Stomach smooth muscle (tissue), 2 donors: Measurements from ENCODE around the gene ZC3H12D.
A peak's percentile ranks its signal among the peaks of the same experiment; 100 is the strongest.
"Not testable (repeated sequence)": the region's sequence is repeated elsewhere in the genome, so short reads cannot be mapped to it uniquely, and the experiment has no call there.

ENCODE experiments used
- H3K27ac ChIP-seq: one replicate; pipeline ENCODE4 v1.7.0; 2013; ENCODE audit warnings: mild to moderate bottlenecking, low read length, inconsistent platforms
- H3K27me3 ChIP-seq, 2 donors: one replicate each; pipeline ENCODE4 v1.7.0; 2013; ENCODE audit warnings: low read length in 2 of 2; ENCODE audit not compliant: insufficient read depth in 2 of 2, control insufficient read depth in 1 of 2
- H3K36me3 ChIP-seq, 2 donors: one replicate each; pipeline ENCODE4 v1.7.0; 2013; ENCODE audit warnings: low read length in 2 of 2; ENCODE audit not compliant: control insufficient read depth in 2 of 2, insufficient read depth in 2 of 2
- H3K4me1 ChIP-seq: one replicate; pipeline ENCODE4 v1.7.0; 2013; ENCODE audit warnings: low read length; ENCODE audit not compliant: control insufficient read depth, insufficient read depth
- H3K4me3 ChIP-seq, 2 donors: one replicate each; pipeline ENCODE4 v1.7.0; 2013; ENCODE audit warnings: low read length in 2 of 2
- H3K9ac ChIP-seq, 2 donors: one replicate each; pipeline ENCODE4 v1.7.0; 2013; ENCODE audit warnings: low read length in 2 of 2, mild to moderate bottlenecking in 1 of 2
- H3K9me3 ChIP-seq, 2 donors: one replicate each; pipeline ENCODE4 v1.7.0; 2013; ENCODE audit warnings: low read length in 2 of 2; ENCODE audit not compliant: control insufficient read depth in 2 of 2
- donor health status: healthy.
- donor health status: Pancreatic carcinoma.

The ZC3H12D gene

DNA sequence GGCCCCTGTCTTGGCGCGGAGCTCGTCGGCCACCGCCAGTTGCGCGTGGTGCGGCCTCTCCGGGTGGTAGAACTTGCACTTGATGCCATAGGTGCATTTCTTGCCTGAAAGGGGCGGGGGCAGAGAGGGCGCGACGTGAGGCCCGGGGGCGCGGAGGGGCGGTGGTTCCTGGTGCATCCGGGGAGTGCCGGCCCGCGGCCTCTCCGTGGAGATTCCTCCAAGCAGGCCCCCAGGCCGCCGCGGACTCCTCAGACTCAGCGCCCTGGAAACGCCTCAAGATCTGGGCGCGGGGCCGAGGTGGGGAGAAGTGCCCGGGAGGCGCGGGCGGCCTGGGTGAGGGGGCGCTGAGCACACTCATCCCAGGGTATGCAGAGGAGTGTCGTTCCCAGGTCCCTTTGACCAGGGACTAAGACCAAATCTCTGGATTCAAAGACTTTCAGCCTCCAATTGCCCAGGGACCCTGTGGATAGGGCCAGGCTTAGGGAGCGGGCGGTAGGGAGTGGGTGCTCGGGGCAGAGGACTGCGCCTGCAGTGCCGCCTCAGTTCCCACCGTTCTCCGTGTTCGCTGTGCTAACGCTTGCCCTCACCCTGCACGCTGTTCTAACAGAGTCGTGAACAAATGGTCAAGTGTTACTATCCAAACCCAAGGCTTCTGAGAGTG, 33.3 kb downstream of the ZC3H12D start:
- Histone ChIP-seq H3K4me3 (peak overlapping the region in 1 of 2 donors; percentile 73), H3K36me3 (no peaks in the 10 kb centered on the region), H3K9me3 (no peaks in the 10 kb centered on the region), H3K4me1 (peaks cover 46% of the 10 kb centered on the region), H3K27ac (no peak overlapping the region), H3K9ac (no peak overlapping the region), H3K27me3 (peaks cover 0 to 4% of the 10 kb centered on the region in 2 donors)

DNA sequence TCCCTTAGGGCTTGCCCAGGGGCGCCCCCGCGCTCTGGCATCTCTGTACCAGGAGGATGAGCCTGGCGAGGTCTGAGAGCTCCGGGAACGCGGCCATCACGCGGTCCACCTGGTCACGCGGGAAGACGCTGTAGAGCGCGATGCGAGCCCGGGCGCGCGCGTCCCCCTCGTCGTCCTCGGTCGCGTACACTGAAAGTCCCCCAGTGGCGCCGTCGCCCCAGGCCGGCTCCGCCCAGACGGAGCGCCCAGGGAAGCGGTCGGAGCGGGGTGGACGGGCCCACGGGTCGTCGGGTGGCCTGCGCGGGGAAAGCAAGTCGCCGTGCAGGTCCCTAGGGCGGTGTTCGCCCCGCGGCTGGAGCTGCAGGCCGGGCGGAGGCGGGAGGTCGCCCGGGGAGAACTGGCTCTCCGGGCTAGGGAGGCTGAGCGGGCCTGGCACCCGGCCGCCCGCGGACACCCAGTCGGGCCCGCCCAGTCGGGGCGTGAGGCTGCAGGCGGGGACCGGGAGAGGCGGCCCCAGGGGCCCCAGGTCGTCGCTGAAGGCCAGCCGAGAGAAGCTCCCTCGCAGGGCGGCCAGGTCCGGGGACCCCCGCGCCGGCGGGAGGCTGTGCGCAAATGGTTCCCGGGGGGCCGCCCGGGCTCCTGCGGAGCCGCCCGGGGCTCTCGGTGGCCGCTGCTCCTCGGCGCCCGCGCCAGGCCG, 34.0 kb downstream of the ZC3H12D start:
- Histone ChIP-seq H3K27ac (no peak overlapping the region), H3K9ac (peak overlapping the region in 1 of 2 donors; percentile 39), H3K4me3 (peak overlapping the region; percentile 51 to 73), H3K36me3 (no peaks in the 10 kb centered on the region), H3K27me3 (peaks cover 0 to 4% of the 10 kb centered on the region in 2 donors), H3K9me3 (no peaks in the 10 kb centered on the region), H3K4me1 (peaks cover 46% of the 10 kb centered on the region)

DNA sequence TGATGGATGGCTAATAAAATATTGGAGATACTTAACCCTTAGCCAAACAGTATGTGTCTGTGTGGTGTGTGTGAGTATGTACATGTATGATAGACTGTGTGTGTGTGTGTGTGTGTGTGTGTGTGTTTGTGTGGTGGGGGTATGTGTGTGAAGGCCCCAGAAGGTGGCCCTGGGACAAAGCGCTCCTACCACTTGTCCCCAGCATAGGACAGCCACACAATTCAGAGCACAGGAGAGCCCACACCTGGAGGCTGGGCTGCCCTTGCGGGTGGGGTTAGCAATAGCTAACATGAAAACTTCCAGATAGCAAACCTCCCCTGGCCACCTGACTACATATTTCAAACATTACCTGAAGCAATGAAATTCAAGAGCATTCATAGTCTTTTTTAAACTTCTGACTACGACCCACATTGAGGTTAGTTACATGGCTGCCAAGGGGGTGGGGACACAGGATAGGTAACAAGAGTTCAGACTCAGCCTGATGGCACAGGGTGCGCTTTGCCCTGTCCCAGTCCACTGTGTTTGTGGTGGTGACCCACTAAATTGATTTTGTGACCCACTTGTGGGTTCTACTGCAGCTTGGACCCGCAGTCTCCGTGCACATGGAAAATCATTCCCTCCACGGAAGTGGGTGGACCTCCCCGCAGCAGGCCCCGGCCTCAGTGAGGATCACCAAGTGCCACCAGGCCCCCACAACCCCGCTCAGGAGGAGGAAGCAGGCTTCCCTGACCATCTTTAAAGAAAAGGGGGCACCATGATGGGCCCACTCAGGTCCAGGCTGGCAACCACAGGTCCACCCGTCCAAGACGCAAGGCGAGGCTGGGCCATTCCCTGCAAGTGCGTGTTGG, 34.8 kb downstream of the ZC3H12D start:
- peaks cover 0 to 4% of the 10 kb centered on the region in 2 donors for H3K27me3 ChIP-seq
- H3K9ac ChIP-seq: peak overlapping the region in 1 of 2 donors; percentile 39
- no peak overlapping the region for H3K27ac ChIP-seq
- no peaks in the 10 kb centered on the region for H3K9me3 ChIP-seq
- H3K36me3 ChIP-seq: no peaks in the 10 kb centered on the region
- H3K4me3 ChIP-seq: peak overlapping the region; percentile 51 to 73
- peaks cover 41% of the 10 kb centered on the region for H3K4me1 ChIP-seq

DNA sequence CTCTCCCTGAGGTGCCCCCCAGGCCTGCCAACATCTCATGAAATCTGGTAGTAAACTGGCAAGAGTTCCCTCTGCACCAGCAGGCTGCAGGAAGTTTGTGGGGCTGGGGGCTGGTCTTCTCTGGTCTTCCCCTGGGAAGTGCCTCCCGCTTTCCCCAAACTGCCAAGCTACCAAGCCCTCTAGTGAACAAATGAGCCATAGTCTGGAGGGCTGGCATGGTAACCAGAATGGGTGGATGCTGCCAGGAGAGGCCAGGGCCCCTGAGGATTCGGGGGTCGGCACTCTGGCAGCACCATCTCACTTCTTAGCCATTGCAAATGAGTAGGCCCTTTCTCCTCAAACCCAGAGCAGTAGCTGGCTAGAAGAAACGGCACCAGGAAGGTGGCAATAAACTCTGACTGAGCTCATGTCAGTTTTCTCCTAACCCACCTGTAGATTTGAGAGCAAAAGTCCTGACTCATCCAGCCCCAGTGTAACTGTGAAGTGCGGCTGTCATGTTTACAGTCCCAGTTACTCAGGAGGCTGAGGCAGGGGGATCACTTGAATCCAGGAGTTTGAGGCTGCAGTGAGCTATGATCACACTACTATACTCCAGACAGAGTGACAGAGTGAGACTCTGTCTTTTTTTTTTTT, 35.9 kb downstream of the ZC3H12D start:
- Histone ChIP-seq H3K9me3 (no peaks in the 10 kb centered on the region), H3K9ac (no peak overlapping the region), H3K27me3 (peaks cover 0 to 4% of the 10 kb centered on the region in 2 donors), H3K36me3 (no peaks in the 10 kb centered on the region), H3K27ac (no peak overlapping the region), H3K4me1 (peaks cover 29% of the 10 kb centered on the region), H3K4me3 (no peak overlapping the region)

DNA sequence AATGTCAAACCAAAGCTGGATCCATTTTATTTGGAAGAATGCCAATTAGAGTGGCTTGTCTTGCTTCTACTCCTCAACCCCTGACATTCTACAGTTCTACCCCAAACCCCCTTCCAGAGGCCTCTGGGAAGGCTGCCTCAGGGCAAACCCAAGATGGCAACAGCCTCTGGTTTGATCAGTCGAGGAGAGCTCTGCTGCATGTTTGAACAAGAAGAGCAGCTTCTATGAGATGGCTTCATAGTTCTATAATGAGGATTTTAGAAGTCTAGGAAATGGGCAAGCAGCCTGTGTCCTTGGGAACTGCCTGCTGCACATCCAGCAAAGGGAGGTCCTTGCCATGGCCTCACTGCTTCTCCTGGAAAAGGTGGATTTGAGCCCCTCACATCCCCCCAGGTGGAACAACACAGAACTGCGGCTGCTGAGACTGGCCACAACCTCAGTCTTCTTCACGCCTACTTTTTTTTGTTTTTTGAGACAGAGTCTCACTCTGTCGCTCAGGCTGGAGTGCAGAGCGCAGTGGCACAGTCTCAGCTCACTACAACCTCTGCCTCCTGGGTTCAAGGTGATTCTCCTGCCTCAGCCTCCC, 37.9 kb downstream of the ZC3H12D start:
- Histone ChIP-seq H3K27ac (no peak overlapping the region), H3K4me3 (no peak overlapping the region), H3K9me3 (no peaks in the 10 kb centered on the region), H3K36me3 (no peaks in the 10 kb centered on the region), H3K9ac (no peak overlapping the region), H3K4me1 (peaks cover 14% of the 10 kb centered on the region), H3K27me3 (peaks cover 0 to 4% of the 10 kb centered on the region in 2 donors)

DNA sequence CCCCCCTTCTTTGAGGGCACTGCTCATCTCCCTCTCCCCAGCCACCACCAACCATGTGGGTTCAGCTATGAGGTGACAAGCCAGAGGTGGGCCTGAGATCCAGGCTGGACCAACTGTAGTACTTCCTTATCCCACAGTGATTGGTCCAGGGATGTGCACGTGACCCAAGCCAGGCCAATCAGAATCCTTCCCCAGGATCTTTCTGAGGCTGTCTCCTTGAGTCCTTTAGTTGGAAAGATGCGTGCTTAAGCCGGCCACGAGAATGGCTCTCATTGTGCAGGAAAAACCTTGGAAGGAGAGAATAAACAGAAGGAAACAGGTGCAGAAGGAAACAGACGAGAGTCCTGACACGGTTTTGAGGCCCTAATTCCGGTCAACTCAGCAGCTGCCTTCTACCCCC, 39.2 kb downstream of the ZC3H12D start:
- Histone ChIP-seq H3K36me3 (no peaks in the 10 kb centered on the region), H3K4me3 (no peak overlapping the region), H3K27me3 (peaks cover 0 to 4% of the 10 kb centered on the region in 2 donors), H3K9me3 (no peaks in the 10 kb centered on the region), H3K4me1 (peaks cover 5% of the 10 kb centered on the region), H3K27ac (no peak overlapping the region), H3K9ac (no peak overlapping the region)

DNA sequence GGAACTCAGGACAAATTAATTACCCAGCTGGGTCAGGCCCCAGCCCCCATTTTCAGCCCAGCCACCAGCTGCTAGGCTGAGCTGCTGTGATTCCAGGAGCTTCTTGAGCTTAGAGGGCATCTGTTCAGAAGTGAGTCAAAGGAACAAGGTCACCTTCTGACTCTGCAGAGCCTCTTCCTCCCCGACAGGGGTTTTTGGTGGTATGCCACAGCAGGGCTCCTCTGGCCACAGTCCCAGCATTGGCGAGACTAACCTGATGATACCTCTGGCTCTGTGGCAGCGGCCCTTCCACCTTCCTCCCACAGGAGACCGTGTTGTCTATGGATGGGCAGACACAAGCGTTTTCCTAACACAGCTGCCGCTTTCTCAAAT, 39.7 kb downstream of the ZC3H12D start:
- no peaks in the 10 kb centered on the region for H3K4me1 ChIP-seq
- no peak overlapping the region for H3K4me3 ChIP-seq
- no peaks in the 10 kb centered on the region for H3K36me3 ChIP-seq
- no peak overlapping the region for H3K9ac ChIP-seq
- H3K9me3 ChIP-seq: no peaks in the 10 kb centered on the region
- H3K27ac ChIP-seq: no peak overlapping the region
- peaks cover 0 to 2% of the 10 kb centered on the region in 2 donors for H3K27me3 ChIP-seq

DNA sequence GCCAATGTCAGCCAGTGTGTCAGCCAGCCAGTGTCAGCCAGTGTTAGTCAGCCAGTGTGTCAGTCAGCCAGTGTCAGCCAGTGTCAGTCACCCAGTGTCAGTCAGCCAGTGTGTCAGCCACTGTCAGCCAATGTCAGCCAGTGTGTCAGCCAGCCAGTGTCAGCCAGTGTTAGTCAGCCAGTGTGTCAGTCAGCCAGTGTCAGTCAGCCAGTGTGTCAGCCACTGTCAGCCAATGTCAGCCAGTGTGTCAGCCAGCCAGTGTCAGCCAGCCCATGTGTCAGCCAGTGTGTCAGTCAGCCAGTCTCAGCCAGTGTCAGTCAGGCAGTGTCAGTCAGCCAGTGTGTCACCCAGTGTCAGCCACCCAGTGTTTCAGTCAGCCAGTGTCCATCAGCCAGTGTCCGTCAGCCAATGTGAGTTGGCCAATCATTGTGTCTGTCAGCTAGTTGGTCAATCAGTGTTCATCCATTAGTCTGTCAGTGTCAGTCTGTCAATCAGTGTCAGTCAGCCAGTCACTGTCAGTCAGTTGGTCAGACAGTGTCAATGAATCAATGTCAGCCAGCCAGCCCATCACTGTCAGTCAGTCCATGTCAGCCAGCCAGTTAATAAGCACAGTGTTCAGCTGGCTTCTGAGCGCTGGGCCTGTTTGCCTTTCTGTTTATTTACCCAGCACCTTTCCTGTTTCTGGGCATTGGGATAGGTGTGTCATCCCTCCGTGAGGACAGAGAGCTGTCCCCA, 40.3 kb downstream of the ZC3H12D start:
- not testable (repeated sequence) for H3K36me3 ChIP-seq, H3K9me3 ChIP-seq, H3K4me1 ChIP-seq, H3K27ac ChIP-seq, H3K9ac ChIP-seq, H3K4me3 ChIP-seq, H3K27me3 ChIP-seq

DNA sequence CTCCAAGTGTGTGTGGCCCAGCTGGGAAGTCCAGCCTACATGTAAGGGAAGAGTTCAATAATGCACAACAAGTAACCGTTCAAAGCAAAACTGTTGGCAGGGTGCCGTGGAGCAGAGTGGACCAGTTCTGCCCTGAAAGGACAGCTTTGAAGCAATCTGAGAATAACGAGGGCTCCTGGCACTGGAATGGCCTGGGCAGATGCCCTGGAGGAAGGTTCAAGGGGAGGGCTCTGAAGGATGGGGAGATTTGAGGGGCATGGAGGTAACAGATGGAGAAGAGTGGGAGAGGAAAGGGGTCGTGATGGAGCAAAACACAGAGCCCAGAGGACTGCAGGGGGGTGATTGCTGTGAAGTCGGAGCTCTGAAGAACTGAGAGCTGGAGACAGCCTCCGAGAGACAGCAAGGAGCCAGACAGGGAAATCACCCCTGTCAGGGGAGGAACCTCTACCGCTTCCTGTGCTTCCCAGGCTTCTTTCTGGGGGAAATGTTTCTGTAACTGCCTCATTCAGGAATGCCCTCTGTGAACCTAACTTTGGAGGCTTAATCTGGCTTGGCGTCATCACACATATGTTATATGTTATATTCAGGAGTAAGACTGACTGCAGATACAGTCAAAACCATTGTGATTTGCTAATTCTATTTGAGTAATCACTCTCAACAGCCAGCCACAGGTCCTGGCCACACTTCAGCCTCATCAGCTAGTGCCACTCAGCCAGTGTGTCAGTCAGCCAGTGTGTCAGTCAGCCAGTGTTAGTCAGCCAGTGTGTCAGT, 41.2 kb downstream of the ZC3H12D start:
- no peaks in the 10 kb centered on the region for H3K9me3 ChIP-seq
- H3K27me3 ChIP-seq: no peaks in the 10 kb centered on the region
- no peak overlapping the region for H3K4me3 ChIP-seq
- no peak overlapping the region for H3K9ac ChIP-seq
- no peaks in the 10 kb centered on the region for H3K4me1 ChIP-seq
- no peaks in the 10 kb centered on the region for H3K36me3 ChIP-seq
- H3K27ac ChIP-seq: no peak overlapping the region
